GM12865 (cell line): Measurements from ENCODE around the gene SPRN.

Experiments
- DNase-seq: peaks from one replicate; pipeline ENCODE4 v3.0.0; 2010; ENCODE audit warnings: low read depth
- H3K4me3 ChIP-seq: 2 replicates; pipeline ENCODE4 v1.5.1; 2011; ENCODE audit warnings: mild to moderate bottlenecking, low read depth, low read length, control low read depth
- TF ChIP-seq, protein P1 (sequence below): IDR thresholded peaks from 2 replicates; pipeline ENCODE4 v1.5.1; 2011; ENCODE audit warnings: low read length, control low read depth, low read depth, inconsistent platforms; ENCODE audit not compliant: insufficient read depth; ENCODE audit errors: missing control alignments

The SPRN gene

DNA sequence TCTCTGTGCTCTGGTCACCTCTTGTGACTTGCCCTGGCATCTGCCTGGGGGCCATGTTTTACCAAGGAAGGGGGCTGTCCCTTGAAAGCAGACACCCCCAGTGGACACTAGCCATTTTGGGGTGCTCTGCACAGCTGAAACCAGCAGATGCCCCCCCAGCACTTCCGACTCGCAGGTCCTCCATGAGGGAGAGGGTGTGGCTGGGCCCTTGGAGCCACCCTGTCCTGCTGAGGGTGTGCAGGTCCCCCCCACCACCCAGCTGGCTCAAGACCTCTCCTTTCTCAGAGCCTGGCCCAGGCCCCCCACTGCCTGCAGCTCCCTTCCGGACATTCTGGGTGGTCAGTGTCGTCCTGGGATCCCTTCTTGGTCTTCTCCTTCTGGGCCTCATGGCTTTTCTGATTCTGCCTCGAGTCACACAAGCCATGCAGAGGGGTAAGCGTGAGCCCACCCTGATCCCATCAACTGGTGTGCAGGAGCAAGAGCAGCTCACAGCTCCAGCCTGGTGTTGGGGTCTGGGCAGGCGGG lies 41.6 kb upstream of the SPRN start:
- no peak overlapping the region for H3K4me3 ChIP-seq
- DNase-seq, result no peak
- TF ChIP-seq, protein P1, sequence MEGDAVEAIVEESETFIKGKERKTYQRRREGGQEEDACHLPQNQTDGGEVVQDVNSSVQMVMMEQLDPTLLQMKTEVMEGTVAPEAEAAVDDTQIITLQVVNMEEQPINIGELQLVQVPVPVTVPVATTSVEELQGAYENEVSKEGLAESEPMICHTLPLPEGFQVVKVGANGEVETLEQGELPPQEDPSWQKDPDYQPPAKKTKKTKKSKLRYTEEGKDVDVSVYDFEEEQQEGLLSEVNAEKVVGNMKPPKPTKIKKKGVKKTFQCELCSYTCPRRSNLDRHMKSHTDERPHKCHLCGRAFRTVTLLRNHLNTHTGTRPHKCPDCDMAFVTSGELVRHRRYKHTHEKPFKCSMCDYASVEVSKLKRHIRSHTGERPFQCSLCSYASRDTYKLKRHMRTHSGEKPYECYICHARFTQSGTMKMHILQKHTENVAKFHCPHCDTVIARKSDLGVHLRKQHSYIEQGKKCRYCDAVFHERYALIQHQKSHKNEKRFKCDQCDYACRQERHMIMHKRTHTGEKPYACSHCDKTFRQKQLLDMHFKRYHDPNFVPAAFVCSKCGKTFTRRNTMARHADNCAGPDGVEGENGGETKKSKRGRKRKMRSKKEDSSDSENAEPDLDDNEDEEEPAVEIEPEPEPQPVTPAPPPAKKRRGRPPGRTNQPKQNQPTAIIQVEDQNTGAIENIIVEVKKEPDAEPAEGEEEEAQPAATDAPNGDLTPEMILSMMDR, result no peak

DNA sequence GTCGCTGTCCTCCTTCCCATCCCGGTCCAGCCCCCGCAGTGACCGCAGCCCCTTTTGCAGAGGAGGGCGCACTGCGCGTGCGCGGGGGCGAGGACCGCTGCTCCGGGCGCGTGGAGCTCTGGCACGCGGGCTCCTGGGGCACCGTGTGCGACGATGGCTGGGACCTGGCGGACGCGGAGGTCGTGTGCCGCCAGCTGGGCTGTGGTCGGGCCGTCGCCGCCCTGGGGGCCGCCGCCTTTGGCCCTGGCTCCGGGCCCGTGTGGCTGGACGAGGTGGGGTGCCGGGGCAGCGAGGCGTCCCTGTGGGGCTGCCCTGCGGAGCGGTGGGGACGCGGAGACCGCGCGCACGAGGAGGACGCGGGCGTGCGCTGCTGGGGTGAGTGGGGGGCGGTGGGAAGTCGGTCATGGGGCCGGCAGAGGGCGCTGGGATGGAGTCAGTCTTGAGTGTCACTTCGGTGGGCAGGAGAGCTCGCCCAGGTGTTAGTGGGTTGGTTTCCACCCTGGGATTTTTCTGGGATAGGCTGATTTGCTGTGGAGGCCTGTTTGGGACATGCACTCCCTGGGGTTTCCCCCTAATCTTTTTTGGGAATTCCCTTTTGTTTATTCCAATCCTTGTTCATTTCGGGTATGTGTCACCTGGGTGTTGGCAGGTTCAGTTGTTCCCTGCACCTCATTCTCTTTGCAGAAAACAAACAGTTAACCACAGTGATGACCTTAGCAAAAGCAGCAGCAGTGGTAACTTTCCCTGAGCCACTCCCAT lies 40.9 kb upstream of the SPRN start:
- H3K4me3 ChIP-seq, result no peak overlapping the region
- DNase-seq, result no peak
- TF ChIP-seq, protein P1, result no peak

DNA sequence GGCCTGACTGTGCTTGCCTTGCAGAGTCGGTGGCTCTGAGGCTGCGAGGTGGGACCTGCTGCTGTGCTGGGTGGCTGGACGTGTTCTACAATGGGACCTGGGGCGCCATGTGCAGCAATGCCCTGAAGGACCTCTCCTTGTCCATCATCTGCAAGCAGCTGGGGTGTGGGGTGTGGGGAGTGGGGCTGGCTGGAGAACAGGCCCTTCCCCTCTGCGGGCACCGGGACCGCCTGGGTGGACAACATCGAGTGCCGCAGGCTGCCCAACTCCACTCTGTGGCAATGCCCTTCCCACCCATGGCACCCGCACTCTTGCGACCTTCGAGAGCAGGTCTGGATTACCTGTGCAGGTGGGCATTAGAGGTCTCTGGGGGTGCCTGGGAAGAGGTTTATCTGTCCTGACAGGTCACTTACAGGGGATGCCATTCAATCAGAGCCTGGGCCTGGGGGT lies 40.2 kb upstream of the SPRN start:
- TF ChIP-seq, protein P1, result no peak
- no peak for DNase-seq
- no peak overlapping the region for H3K4me3 ChIP-seq

DNA sequence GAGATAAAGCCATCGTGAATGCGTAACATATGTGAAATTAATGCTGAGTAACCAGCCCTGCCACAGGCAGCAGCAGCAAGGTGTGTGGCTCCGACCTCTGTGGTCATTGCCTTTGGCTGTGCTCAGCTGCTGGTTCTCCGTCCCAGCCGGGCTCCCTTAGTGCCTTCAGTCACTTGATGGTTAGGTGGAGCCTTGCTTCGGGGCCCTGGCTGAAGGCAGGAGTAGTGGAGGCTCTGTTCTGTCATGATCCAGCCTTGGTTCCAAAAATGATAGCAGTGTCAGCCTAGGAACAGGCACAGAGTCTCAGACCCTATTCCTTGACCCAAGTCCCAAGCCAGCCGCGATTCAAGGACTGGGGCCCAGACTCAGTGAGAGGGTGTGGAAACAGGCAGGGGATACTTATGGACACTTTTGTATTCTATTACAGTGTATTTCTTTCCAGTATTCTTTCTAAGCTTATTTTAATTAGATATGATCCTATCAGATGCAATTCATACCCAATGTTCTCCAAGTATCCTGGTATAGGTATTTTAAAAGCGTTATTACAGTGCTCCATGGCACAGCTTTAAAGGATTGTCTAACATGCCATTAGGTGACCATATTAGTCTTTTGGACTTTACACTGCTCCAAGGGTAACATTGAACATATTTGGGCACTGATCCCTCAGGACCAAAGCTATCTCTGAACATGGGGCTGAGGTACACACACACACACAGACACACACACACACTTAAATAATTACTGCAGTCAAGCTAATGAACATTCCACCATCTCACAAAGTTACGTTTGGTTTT lies 38.3 kb upstream of the SPRN start:
- DNase-seq, result no peak
- TF ChIP-seq, protein P1, result no peak
- no peak overlapping the region for H3K4me3 ChIP-seq

DNA sequence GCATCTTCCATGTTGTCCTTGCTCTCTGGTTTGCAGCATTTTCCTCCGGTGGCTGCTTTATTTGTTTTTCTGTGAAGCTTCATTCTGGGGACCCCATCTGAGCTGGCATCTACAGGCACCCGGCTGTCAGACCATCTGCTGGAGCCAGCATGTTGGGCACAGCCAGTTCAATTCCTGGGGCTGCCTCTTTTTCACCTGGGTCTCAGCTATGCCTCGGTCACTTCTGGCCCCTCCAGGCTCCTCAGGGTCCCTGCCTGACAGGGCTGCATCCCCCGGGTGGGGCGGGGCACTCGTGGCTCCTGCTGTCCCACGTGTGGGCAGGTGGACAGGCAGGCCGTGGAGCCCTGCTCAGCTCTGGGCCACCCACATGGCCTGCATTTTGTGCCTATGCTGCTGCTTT lies 37.4 kb upstream of the SPRN start:
- TF ChIP-seq, protein P1, result no peak
- H3K4me3 ChIP-seq, result no peak overlapping the region
- no peak for DNase-seq

DNA sequence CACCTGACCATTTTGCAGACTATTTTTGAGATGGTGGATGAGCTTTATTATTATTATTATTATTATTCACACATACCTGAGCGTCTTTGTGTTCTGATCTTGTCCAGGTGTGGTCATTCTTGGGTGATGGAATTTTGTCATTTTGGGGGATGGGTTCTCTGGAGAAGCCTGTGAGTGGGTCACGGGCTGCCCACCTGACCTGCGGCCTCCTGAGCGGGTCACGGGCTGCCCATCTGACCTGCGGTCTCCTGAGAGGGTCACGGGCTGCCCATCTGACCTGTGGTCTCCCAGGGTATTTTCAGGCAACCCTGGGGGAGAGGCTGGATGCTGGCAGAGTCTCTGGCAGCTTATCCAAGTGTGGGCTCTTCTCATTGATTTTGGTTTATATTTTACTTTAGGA lies 36.6 kb upstream of the SPRN start:
- TF ChIP-seq, protein P1, result no peak

More for the DNA sequence above, 36.6 kb upstream of the SPRN start:
- H3K4me3 ChIP-seq, result no peak overlapping the region
- no peak for DNase-seq
